Thymus (tissue), 11 donors: ENCODE data around the gene TMEM38B. TPM values are rescaled to one million over a fixed set of nuclear protein-coding genes. Genes with fewer than 3 reads are reported as not detected.
"Not testable (repeated sequence)": the region's sequence is repeated elsewhere in the genome, so short reads cannot be mapped to it uniquely, and the experiment has no call there.

Experiments
- DNase-seq, 9 donors: peaks; one replicate each; pipeline ENCODE4 v3.0.0-alpha.2; 2013; ENCODE audit warnings: low spot score in 9 of 9, low read depth in 6 of 9, missing footprints in 1 of 9
- H3K27ac ChIP-seq, 2 donors: one replicate each; pipeline ENCODE4 v1.5.1; 2013; ENCODE audit warnings: control low read depth in 1 of 2, low read depth in 1 of 2, low read length in 1 of 2, mild to moderate bottlenecking in 1 of 2, moderate library complexity in 1 of 2
- H3K27me3 ChIP-seq, 2 donors: one replicate each; pipeline ENCODE4 v1.5.1; 2013; ENCODE audit warnings: low read length in 1 of 2; ENCODE audit not compliant: control insufficient read depth in 2 of 2, insufficient read depth in 1 of 2
- H3K36me3 ChIP-seq, 2 donors: one replicate each; pipeline ENCODE4 v1.5.1; 2013; ENCODE audit warnings: low read length in 1 of 2, mild to moderate bottlenecking in 1 of 2, moderate library complexity in 1 of 2; ENCODE audit not compliant: control insufficient read depth in 2 of 2, insufficient read depth in 2 of 2
- H3K4me1 ChIP-seq, 2 donors: one replicate each; pipeline ENCODE4 v1.5.1; 2013; ENCODE audit warnings: low read length in 2 of 2; ENCODE audit not compliant: control insufficient read depth in 2 of 2, insufficient read depth in 2 of 2
- H3K4me3 ChIP-seq, 2 donors: one replicate each; pipeline ENCODE4 v1.5.1; 2013; ENCODE audit warnings: low read length in 2 of 2, control low read depth in 1 of 2, mild to moderate bottlenecking in 1 of 2
- H3K9me3 ChIP-seq, 2 donors: one replicate each; pipeline ENCODE4 v1.5.1; 2013; ENCODE audit warnings: low read length in 1 of 2, mild to moderate bottlenecking in 1 of 2; ENCODE audit not compliant: control insufficient read depth in 2 of 2, insufficient read depth in 1 of 2
- WGBS: extraction: QIAGEN DNeasy Blood & Tissue Kit; methylation state at CpG from one replicate; pipeline ENCODE4 v1.1.7; 2013; 5-methylcytosine and 5-hydroxymethylcytosine counted together
- polyA plus RNA-seq: library from polyadenylated mRNA; stranded (reverse); fragments of 200-250 nt; gene quantifications from one replicate; pipeline ENCODE4 v1.2.3, GENCODE V29; 2013
- total RNA-seq: library from RNA; stranded (reverse); fragments of 120-200 nt; gene quantifications from one replicate; pipeline ENCODE4 v1.2.4, GENCODE V29; 2013
- donor health status: healthy.

The TMEM38B gene
- total and polyA plus RNA-seq, 2 donors = 6.3 to 12.7 TPM

DNA sequence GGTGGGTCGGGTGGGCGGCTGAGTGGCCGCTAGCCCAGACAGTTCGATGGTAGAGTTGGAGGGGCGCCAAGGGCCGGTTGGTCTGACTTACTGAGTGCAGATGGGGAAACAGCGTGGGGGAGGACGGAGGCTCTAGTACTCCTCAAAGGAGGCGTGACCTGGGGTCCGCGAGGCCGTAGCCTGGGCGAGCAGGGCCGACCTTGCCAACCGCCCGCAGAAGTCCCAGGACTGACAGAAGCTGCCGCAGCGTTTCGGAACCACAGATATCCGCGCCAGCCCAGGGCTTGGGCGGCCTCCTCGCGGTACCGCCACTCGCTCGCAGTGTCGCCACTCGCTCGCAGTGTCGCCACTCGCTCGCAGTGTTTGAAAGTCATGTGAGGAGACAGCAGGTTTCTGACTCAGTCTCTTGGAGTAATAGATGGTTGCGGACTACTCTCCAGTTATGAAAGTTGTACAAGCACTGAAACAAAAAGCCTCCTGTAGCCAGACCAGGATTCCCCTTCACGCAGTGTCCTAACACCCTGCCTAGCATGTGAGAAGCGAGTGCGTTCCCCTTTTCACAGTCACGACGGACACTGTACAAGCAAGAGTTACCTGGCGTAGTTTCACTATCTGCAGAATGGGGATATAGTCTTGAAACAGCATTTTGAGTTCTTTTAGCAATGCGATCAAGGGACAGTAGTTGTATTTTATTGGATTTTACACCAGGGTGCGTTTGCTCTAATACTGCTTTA is 674 bp downstream of the TMEM38B start:
- Histone ChIP-seq H3K4me1 (peaks cover 7 to 8% of the 10 kb centered on the region in 2 donors), H3K9me3 (no peaks in the 10 kb centered on the region), H3K4me3 (peak overlapping the region; percentile 64 to 80), H3K36me3 (no peaks in the 10 kb centered on the region), H3K27me3 (peaks cover 0 to 19% of the 10 kb centered on the region in 2 donors), H3K27ac (no peak overlapping the region)
- WGBS = 1% methylated on average over 42 of the region's 42 CpGs
- peak in 7 of 9 donors; percentile 31 to 78 (median 50) for DNase-seq

DNA sequence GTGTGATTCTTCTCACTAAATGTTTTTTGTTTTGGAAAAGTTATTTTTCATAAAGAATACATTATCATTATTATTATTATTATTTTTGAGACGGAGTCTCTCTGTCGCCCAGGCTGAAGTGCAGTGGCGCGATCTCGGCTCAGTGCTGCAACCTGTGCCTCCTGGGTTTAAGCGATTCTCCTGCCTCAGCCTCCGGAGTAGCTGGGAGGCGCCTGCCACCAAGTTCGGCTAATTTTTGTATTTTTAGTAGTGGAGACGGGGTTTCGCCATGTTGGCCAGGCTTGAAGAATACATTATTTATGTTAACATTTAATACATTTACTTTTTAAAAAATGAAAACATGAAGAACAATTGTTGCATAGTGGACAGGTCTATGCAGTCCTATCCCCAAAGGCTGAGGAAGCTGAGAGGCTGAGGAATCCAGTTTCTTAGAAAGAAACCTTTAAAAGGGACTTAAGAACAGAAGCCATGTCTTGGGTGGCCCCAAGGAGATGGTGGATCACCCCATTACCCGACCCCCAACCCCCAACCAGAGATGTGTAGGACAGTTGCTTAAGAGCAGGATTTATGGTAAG is 2.0 kb downstream of the TMEM38B start:
- no peak overlapping the region for H3K4me3 ChIP-seq
- no peaks in the 10 kb centered on the region for H3K9me3 ChIP-seq
- H3K36me3 ChIP-seq = no peaks in the 10 kb centered on the region
- H3K27ac ChIP-seq = no peak overlapping the region
- peaks cover 0 to 17% of the 10 kb centered on the region in 2 donors for H3K27me3 ChIP-seq
- 99% methylated on average over 12 of the region's 12 CpGs for WGBS
- DNase-seq = no peak
- H3K4me1 ChIP-seq = peaks cover 7 to 8% of the 10 kb centered on the region in 2 donors

DNA sequence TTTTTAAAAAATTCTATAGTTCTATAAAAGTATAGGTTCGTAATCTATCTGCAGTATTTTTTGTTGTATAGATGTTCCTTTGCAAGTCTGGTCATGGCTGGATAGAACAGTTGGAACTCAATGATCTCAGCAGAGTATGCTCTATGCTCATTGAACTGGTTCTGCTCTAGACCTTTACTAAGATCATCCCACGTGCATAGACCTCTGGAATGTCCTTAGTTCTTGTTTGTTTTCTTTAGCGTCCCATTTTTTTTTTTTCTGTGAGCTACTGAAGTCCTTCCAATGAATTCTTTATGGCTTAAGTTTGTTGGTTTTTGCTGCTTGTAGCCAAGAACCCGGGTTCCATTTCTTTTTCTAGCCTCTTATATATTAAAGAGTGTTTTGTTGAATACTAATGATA is 3.5 kb downstream of the TMEM38B start:
- Histone ChIP-seq H3K4me3 (no peak overlapping the region), H3K27ac (no peak overlapping the region), H3K27me3 (peaks cover 0 to 9% of the 10 kb centered on the region in 2 donors), H3K9me3 (no peaks in the 10 kb centered on the region), H3K36me3 (no peaks in the 10 kb centered on the region), H3K4me1 (peaks cover 7 to 8% of the 10 kb centered on the region in 2 donors)
- DNase-seq = no peak
- WGBS = 93% methylated on average over 4 of the region's 4 CpGs

DNA sequence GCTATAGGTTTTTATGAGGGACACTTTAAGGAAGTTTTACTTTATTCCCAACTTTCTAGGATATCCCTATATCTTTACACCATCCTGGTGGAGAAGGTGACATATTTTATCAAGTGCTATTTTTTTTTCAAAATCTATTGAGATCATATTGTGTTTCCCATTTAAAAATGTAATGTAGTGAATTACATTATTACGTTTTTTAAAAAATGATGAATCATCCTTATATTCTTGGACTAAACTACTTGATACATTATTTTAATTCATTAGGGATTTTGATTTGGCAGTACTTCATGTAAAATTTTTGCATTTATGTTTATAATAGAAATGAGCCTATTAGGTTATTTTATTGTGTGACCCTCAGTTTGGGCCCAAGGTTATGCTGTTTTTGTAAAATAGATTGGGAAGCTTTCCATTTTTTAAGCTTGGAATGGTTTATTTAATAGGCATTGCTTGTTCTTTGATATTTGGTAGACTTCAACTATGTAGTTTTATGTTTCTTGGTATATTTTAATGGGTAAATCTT is 4.1 kb downstream of the TMEM38B start:
- Histone ChIP-seq H3K36me3 (no peaks in the 10 kb centered on the region), H3K27me3 (peaks cover 0 to 4% of the 10 kb centered on the region in 2 donors)
- 99% methylated on average over 1 of the region's 1 CpG for WGBS

GRCh38 chr9:105700668-105701067 is 6.3 kb downstream of the TMEM38B start:
- peak in 1 of 9 donors; percentile 27 for DNase-seq

More for the DNA sequence above, 4.1 kb downstream of the TMEM38B start:
- Histone ChIP-seq H3K9me3 (no peaks in the 10 kb centered on the region), H3K4me3 (no peak overlapping the region), H3K4me1 (peaks cover 6 to 7% of the 10 kb centered on the region in 2 donors), H3K27ac (no peak overlapping the region)
- no peak for DNase-seq

DNA sequence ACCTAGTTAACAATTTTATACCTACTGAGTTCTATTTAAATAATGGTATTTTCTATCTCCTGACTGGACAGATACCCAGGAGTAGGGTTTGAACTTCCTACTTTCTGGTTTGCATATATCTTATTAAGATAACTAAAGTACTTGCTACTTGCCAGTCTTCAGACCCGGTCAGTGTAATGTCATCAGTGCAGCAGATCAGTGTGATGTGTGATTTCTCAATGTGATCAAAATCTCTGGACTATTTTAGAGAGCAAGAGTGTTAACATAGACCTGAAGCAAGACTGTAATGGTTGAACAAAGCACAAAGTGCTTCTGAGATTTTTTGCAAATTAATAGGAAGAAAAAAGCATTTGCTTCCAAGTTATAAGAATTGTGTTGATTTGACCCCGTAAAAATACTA is 6.8 kb downstream of the TMEM38B start:
- Histone ChIP-seq H3K27ac (no peak overlapping the region), H3K4me3 (no peak overlapping the region), H3K27me3 (no peaks in the 10 kb centered on the region), H3K4me1 (no peaks in the 10 kb centered on the region), H3K36me3 (peaks cover 0 to 1% of the 10 kb centered on the region in 2 donors), H3K9me3 (no peaks in the 10 kb centered on the region)
- DNase-seq = no peak
- 62% methylated on average over 2 of the region's 2 CpGs for WGBS

More at GRCh38 chr9:105700668-105701067, 6.3 kb downstream of the TMEM38B start:
- H3K27ac ChIP-seq = no peak overlapping the region
- no peak overlapping the region for H3K4me3 ChIP-seq
- no peaks in the 10 kb centered on the region for H3K27me3 ChIP-seq
- no peaks in the 10 kb centered on the region for H3K4me1 ChIP-seq
- H3K36me3 ChIP-seq = no peaks in the 10 kb centered on the region
- WGBS = 4% methylated on average over 1 of the region's 1 CpG
- no peaks in the 10 kb centered on the region for H3K9me3 ChIP-seq

DNA sequence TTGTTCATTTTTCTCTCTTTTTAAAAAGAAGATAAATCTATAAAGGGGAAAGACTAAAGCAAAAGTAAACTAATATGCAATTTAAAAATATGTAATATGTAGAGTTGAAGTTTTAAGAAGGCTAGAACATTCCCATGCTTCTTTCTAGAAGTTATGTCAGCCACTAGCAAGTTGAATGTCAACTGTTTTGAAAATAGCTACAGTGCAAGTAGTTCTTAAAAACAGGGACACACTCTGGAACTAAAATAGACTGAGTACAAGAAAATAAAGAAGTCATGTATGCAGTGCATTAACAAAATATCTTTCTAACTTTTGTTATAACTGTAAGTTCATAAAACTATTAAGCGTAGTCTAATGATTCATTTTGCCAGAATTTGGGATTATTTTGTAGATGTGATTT is 7.9 kb downstream of the TMEM38B start:
- WGBS = 100% methylated on average over 1 of the region's 1 CpG
- Histone ChIP-seq H3K27ac (no peak overlapping the region), H3K4me3 (no peak overlapping the region), H3K27me3 (no peaks in the 10 kb centered on the region), H3K4me1 (no peaks in the 10 kb centered on the region), H3K36me3 (peaks cover 0 to 3% of the 10 kb centered on the region in 2 donors), H3K9me3 (no peaks in the 10 kb centered on the region)
- no peak for DNase-seq

GRCh38 chr9:105703638-105704037 is 9.3 kb downstream of the TMEM38B start:
- not testable (repeated sequence) for H3K27me3 ChIP-seq
- 87% methylated on average over 4 of the region's 4 CpGs for WGBS

GRCh38 chr9:105706156-105706555 is 11.8 kb downstream of the TMEM38B start:
- WGBS = 99% methylated on average over 8 of the region's 8 CpGs
- H3K27me3 ChIP-seq = no peaks in the 10 kb centered on the region
- no peak overlapping the region for H3K4me3 ChIP-seq
- peaks cover 0 to 3% of the 10 kb centered on the region in 2 donors for H3K36me3 ChIP-seq
- H3K27ac ChIP-seq = no peak overlapping the region
- DNase-seq = no peak
- no peaks in the 10 kb centered on the region for H3K9me3 ChIP-seq
- H3K4me1 ChIP-seq = no peaks in the 10 kb centered on the region

More at GRCh38 chr9:105703638-105704037, 9.3 kb downstream of the TMEM38B start:
- H3K4me3 ChIP-seq, H3K9me3 ChIP-seq, H3K4me1 ChIP-seq, H3K27ac ChIP-seq, H3K36me3 ChIP-seq, DNase-seq: not testable (repeated sequence)
